GM18505 (cell line): ENCODE measurements around the gene TNPO3.

ENCODE experiments used
- ATAC-seq: cut with Tn5 transposase; IDR thresholded peaks from one replicate; pipeline ENCODE4 v1.9.1; 2021; ENCODE audit not compliant: unreplicated experiment
- POLR2A ChIP-seq: IDR thresholded peaks from 4 replicates; pipeline ENCODE4 v1.6.1; 2011; ENCODE audit warnings: borderline replicate concordance; ENCODE audit not compliant: insufficient read depth, insufficient read length; ENCODE audit errors: extremely low read depth

The TNPO3 gene

DNA sequence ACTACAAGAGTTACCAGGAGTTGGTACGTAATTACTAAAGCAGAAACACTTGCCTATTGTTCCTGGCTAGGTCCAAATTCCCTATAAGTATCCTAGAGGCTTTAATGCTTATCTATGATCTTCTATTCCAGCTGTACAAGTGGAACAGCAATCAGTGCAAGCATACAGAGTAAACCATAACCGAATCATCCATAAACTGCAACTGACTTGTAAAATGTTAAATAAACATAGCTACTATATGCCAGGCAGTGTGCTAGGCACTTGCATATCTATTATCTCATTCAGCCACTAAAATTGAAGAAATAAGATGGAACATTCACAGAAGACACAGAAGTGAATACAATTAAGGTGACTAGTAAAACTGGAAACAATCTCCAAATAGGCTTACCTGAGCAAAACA, 61.5 kb downstream of the TNPO3 start:
- ATAC-seq = no peak
- no peak for TF ChIP-seq POLR2A

GRCh38 chr7:128989961-128990360, 65.0 kb downstream of the TNPO3 start:
- TF ChIP-seq POLR2A = no peak
- no peak for ATAC-seq

DNA sequence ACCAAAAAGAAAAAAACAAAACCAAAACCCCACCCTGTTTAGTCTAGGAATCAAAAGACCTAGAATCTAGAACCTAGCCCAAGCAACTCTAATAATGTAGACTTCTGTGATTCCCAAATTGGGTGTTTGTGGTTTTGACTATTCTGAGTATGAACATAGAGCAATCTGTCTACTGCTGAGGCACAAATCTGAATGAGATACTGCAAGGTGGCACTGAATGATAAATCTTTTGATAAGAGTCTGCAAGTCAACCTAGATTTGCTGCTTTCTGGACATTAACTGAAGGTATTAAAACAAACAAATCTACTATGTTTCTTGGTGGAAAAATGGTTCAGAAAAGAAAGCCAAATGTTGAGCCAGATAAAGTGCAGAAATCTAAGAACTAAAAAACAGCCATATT, 66.5 kb downstream of the TNPO3 start:
- TF ChIP-seq POLR2A = no peak
- no peak for ATAC-seq

DNA sequence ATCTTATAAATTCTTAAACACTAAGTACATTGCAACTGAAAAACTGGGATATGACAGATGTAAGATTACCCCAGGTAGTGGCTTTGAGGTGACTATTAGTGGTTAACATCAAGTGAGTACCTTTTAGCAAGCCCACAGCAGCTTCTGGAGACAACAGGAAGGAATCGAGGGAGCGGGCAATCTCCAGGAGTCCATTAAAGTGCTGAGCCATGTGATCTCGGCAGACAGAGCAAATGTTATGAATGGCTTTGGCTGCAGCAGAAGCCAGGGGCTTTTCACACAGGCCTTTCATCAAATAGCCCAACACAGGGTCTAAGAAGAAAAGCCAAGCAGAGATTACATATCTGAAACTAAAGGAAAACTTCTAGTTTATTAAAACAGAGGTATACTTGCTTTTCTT, 68.3 kb downstream of the TNPO3 start:
- ATAC-seq = no peak
- no peak for TF ChIP-seq POLR2A

DNA sequence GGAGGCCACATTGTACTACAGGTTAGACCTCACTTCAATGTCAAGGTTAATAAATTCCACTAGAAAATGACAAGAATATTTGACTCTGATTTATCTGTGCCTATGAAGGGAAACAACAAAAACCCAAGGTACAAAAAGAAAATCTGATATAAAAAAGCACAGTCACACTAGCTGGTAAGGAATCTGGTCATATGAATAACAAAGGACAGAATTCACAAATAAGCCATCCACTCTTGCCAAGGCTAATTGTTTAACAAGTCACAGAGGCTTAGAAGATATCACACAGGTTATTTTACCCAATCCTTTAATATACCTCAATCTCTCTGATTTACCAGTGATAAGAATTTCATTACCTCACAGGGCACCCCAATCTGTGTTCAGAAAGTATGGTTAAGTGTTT, 69.3 kb downstream of the TNPO3 start:
- no peak for TF ChIP-seq POLR2A
- no peak for ATAC-seq

- TF ChIP-seq POLR2A = no peak
- no peak for ATAC-seq
Measured at GRCh38 chr7:128982105-128982504, 72.8 kb downstream of the TNPO3 start.

GRCh38 chr7:128974241-128974934, 80.5 kb downstream of the TNPO3 start:
- no peak for ATAC-seq
- no peak for TF ChIP-seq POLR2A

GRCh38 chr7:128968624-128969023, 86.3 kb downstream of the TNPO3 start:
- TF ChIP-seq POLR2A = no peak
- ATAC-seq = no peak

DNA sequence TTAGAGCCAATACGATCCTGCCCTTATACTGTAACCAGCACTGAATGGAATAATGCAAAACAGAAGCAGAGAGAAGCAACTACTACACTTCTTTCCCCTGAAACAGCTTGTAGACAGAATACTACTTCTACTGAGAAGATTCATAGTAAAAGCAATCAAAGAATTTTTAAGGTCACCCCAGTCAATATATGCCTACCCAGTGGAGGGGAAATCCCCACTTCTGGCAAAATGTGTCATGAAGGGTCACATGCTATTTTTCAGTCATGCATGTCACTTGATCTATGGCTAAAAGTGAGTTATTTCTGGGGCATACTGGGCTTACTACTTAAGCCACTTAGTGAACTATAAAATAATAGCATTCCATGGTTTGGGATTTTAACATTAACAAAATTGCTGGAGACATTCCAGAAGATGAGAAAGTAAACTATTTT, 91.6 kb downstream of the TNPO3 start:
- no peak for TF ChIP-seq POLR2A

DNA sequence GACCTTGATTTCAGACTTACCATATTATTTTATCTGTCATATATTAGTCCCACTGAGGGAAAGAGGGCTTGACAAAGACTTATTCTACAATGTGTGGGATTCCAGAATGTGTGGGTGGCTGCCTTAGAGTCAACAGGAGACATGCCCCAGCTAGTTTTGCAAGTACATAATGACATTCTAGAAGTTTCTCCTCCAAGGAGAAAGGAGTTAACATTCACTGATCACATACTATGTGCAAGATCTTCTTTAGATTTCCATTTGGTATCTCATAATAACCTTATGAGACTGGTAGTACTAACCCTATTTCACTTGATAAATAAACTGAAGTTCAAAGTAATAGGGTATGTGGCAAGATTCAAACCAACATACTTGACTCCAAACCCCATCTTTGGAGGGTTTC, 92.0 kb downstream of the TNPO3 start:
- no peak for TF ChIP-seq POLR2A
- ATAC-seq = no peak

More for the DNA sequence above, 91.6 kb downstream of the TNPO3 start:
- peak; percentile 84 for ATAC-seq

DNA sequence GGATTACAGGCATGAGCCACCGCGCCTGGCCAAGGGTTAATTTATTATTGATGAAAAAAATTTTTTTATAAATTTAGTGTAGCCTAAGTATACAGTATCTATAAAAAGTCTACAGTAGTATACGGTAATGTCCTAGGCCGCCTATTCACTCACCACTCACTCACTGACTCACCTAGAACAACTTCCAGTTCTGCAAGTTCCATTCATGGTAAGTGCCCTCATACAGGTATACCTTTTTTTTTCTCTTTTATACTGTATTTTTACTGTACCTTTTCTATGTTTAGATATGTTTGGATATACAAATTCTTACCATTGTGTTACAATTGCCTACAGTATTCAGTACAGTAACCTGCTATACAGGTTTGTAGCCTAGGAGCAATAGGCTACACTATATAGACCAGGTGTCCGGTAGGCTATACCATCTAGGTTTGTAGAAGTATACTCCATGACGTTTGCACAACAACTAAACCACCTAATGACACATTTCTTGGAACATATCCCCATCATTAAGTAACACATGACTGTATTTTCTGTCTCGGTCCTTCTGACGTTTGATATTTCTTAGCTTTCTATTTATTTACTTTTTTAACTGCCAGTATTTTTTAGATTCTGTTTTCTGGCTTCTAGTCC, 93.8 kb downstream of the TNPO3 start:
- TF ChIP-seq POLR2A = no peak
- ATAC-seq = no peak

DNA sequence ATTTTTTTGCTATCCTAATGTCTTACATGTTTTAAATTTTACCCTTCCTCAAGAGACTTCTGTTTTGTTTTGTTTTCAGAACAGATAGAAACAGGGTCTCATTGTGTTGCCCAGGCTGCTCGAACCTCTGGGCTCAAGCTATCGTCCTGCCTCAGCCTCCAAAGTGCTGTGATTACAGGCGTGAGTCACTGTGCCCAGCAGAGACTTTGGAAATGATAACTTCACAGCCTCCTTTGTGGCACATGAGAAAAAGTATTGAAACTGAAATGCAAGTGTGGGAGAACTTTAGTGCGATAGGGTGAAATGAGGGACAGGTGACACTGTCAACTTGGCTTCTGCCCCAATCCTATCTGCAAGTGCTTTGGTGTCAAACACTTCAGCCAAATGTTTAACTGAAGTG, 95.6 kb downstream of the TNPO3 start:
- ATAC-seq = no peak
- no peak for TF ChIP-seq POLR2A

DNA sequence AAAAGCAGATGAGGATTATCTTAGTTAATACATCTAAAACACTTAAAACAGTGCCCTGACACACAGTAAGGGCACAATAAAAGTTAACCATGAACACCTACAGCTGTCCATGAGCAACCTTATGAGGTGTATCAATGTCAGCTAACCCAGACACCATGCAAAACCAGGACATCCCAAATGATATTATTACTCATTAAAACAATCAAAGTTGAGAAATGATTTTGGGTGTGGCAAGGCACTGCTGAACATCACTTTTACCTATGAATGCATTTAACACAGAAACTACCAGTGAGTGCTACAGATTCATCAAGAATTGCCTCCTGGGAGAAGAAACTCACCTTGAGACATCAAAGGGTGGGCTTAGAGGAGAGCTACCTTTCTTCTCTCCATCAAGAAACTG, 98.9 kb downstream of the TNPO3 start:
- TF ChIP-seq POLR2A = no peak

More for the DNA sequence above, 98.9 kb downstream of the TNPO3 start:
- ATAC-seq = no peak
